K562 (cell line): Measurements from ENCODE around the gene SPATA32. TPM values are rescaled to one million over a fixed set of nuclear protein-coding genes. Genes with fewer than 3 reads are reported as not detected.

Experiments
- ATAC-seq: fragments of 200-7000 bp; cut with Tn5 transposase; 3 replicates; pipeline ENCODE4 v1.9.1; 2020; ENCODE audit warnings: moderate library complexity
- BruUV-seq: library from RNA; stranded (reverse); fragments of 400-500 nt; replicated peaks from 2 replicates; lab custom pipeline; 2021; lab: Mats Ljungman, UMichigan
- CTCF ChIA-PET: fragments of 300-600 bp; formaldehyde crosslinking; extraction: SDS; loops from one replicate; lab custom pipeline; 2021; ENCODE audit warnings: low intra/inter-chr PET ratio; lab: Yijun Ruan, JAX
- POLR2A ChIA-PET: fragments of 300-600, 350-650 bp; sonication (Branson Sonifier 250); formaldehyde crosslinking; extraction: SDS; loops from one replicate; lab custom pipeline; 2021; ENCODE audit warnings: antibody characterized with exemption, inconsistent platforms; lab: Yijun Ruan, JAX
- DNase-seq, 4 experiments: peaks; one replicate each; pipeline versions ENCODE4 v3.0.0 to v3.0.0-alpha.2; 2011 to 2018; ENCODE audit warnings: low spot score in 3 of 4, mixed read lengths in 3 of 4; ENCODE audit errors: extremely low read depth in 1 of 4
- FAIRE-seq: peaks from 2 replicates; lab custom pipeline; 2011; peaks lifted over from hg19 to GRCh38; lab: Jason Lieb, UNC
- H2AFZ ChIP-seq: 2 replicates; pipeline ENCODE4 v1.6.0; 2011; ENCODE audit warnings: low read depth, low read length, control low read depth, inconsistent platforms
- H3K27ac ChIP-seq: fragments of 200-600 bp; 3 replicates; pipeline ENCODE4 v1.8.0; 2011; ENCODE audit warnings: low read depth, mild to moderate bottlenecking, control low read depth, inconsistent platforms, low read length, moderate library complexity, mixed read lengths; ENCODE audit errors: extremely low read depth
- H3K27me3 ChIP-seq, 2 experiments: fragments of 300-600 bp in 1 of 2; 2 replicates in 1 of 2; 3 replicates in 1 of 2; pipeline versions ENCODE4 v1.6.0 to v1.8.0; 2011; ENCODE audit warnings: inconsistent platforms in 2 of 2, low read length in 2 of 2, mild to moderate bottlenecking in 1 of 2, mixed read lengths in 1 of 2, moderate library complexity in 1 of 2; ENCODE audit not compliant: control insufficient read depth in 2 of 2, insufficient read depth in 2 of 2
- H3K36me3 ChIP-seq: fragments of 300-600 bp; 3 replicates; pipeline ENCODE4 v1.8.0; 2011; ENCODE audit warnings: mild to moderate bottlenecking, low read length, inconsistent platforms; ENCODE audit not compliant: control insufficient read depth, insufficient read depth
- H3K4me1 ChIP-seq, 2 experiments: fragments of 200-600 bp in 1 of 2; replicated peaks in 1 of 2; 2 replicates in 1 of 2; 3 replicates in 1 of 2; pipeline versions ENCODE4 v1.5.1 to v1.8.0; 2011; ENCODE audit warnings: inconsistent platforms in 2 of 2, low read length in 2 of 2, mild to moderate bottlenecking in 1 of 2, mixed read lengths in 1 of 2, moderate library complexity in 1 of 2; ENCODE audit not compliant: control insufficient read depth in 2 of 2, insufficient read depth in 2 of 2
- H3K4me2 ChIP-seq: 2 replicates; pipeline ENCODE4 v1.6.1; 2011; ENCODE audit warnings: low read length, control low read depth, inconsistent platforms, mixed read lengths; ENCODE audit not compliant: insufficient read depth
- H3K4me3 ChIP-seq: fragments of 200-600 bp; sonication (generic), shearing (Covaris generic); 2 replicates; pipeline ENCODE4 v1.5.1; 2016; ENCODE audit warnings: control low read depth, inconsistent platforms
- H3K79me2 ChIP-seq: fragments of 200-600 bp; 3 replicates; pipeline ENCODE4 v1.8.0; 2011; ENCODE audit warnings: low read length, inconsistent platforms; ENCODE audit not compliant: control insufficient read depth, insufficient read depth
- H3K9ac ChIP-seq, 2 experiments: 2 replicates each; pipeline versions ENCODE4 v1.6.0 to v1.6.1; 2011; ENCODE audit warnings: low read depth in 2 of 2, low read length in 2 of 2, control low read depth in 1 of 2, inconsistent platforms in 1 of 2, mild to moderate bottlenecking in 1 of 2, mixed read lengths in 1 of 2; ENCODE audit not compliant: insufficient read depth in 1 of 2
- H3K9me1 ChIP-seq: one replicate; pipeline ENCODE4 v1.6.0; 2011; ENCODE audit warnings: inconsistent platforms, mild to moderate bottlenecking, low read length, moderate library complexity; ENCODE audit not compliant: control insufficient read depth, insufficient read depth
- H3K9me3 ChIP-seq: replicated peaks from 2 replicates; pipeline ENCODE4 v1.5.1; 2011; ENCODE audit warnings: low read depth, low read length, inconsistent platforms; ENCODE audit not compliant: control insufficient read depth, insufficient read depth
- H4K20me1 ChIP-seq: replicated peaks from 2 replicates; pipeline ENCODE4 v1.6.1; 2011; ENCODE audit warnings: low read length, inconsistent platforms, mixed read lengths; ENCODE audit not compliant: control insufficient read depth, insufficient read depth
- NCOA1 ChIP-seq: fragments of 450-650 bp; IDR thresholded peaks from 2 replicates; pipeline ENCODE4 v1.6.1; 2016; ENCODE audit warnings: low read depth
- NFIC ChIP-seq: fragments of 450-650 bp; IDR thresholded peaks from 2 replicates; pipeline ENCODE4 v1.6.1; 2017; ENCODE audit warnings: mild to moderate bottlenecking, inconsistent platforms
- ZNF282 ChIP-seq: sonication (generic); formaldehyde crosslinking; IDR thresholded peaks from 2 replicates; pipeline ENCODE4 v1.8.1; 2023; ENCODE audit warnings: missing genetic modification reagents
- WGBS: fragments of 100-300 bp; shearing (Covaris generic); methylation state at CpG from one replicate; pipeline ENCODE4 v1.1.6; 2016; ENCODE audit warnings: low coverage, mixed read lengths; ENCODE audit not compliant: insufficient coverage; ENCODE audit errors: missing lambda C conversion rate; 5-methylcytosine and 5-hydroxymethylcytosine counted together
- in situ Hi-C: fragments of 300-500 bp; cut with MboI; formaldehyde crosslinking; loops from 4 replicates; pipeline ENCODE4 v1.15.0; 2018; ENCODE audit warnings: inconsistent platforms, mixed read lengths
- intact Hi-C: fragments of 100-400 bp; cut with micrococcal nuclease; formaldehyde crosslinking; loops from 2 replicates; pipeline ENCODE4 v1.14.2; 2022
- polyA plus RNA-seq, 8 experiments: library from polyadenylated mRNA; depleted of rRNA in 4 of 8; stranded (reverse) in 5 of 8; unstranded in 3 of 8; fragments of >200 nt; fragmentation: Nextera tagmentation in 2 of 8; fragmentation: Illumina TruSeq in 1 of 8; extraction: Ambion mirVana in 2 of 8; extraction: Trizol in 1 of 8; gene quantifications; 2 replicates each; pipeline versions ENCODE4 v1.2.1 to v1.2.3, GENCODE V29; 2011 to 2014; ENCODE audit warnings: inconsistent platforms in 1 of 8, missing spikeins in 1 of 8
- total RNA-seq, 7 experiments: library from RNA; depleted of rRNA in 6 of 7; stranded (reverse); fragments of >200 nt in 6 of 7; fragmentation: Illumina TruSeq in 2 of 7; extraction: Trizol in 2 of 7; gene quantifications; 2 replicates each; pipeline versions ENCODE4 v1.2.1 to v1.2.3, GENCODE V29; 2011 to 2021; ENCODE audit warnings: low replicate concordance in 1 of 7
- TF ChIP-seq, protein P1 (sequence below): sonication (generic); formaldehyde crosslinking; IDR thresholded peaks from 2 replicates; pipeline ENCODE4 v1.8.0; 2022; ENCODE audit warnings: missing genetic modification reagents, mild to moderate bottlenecking, moderate library complexity, borderline replicate concordance

Gene SPATA32
- total and polyA plus RNA-seq, 9 of the 15 experiments (the other 6 are each of a cell fraction or from before 2014, with no cell fraction given): 0.03 to 0.06 TPM; not detected in 7

DNA sequence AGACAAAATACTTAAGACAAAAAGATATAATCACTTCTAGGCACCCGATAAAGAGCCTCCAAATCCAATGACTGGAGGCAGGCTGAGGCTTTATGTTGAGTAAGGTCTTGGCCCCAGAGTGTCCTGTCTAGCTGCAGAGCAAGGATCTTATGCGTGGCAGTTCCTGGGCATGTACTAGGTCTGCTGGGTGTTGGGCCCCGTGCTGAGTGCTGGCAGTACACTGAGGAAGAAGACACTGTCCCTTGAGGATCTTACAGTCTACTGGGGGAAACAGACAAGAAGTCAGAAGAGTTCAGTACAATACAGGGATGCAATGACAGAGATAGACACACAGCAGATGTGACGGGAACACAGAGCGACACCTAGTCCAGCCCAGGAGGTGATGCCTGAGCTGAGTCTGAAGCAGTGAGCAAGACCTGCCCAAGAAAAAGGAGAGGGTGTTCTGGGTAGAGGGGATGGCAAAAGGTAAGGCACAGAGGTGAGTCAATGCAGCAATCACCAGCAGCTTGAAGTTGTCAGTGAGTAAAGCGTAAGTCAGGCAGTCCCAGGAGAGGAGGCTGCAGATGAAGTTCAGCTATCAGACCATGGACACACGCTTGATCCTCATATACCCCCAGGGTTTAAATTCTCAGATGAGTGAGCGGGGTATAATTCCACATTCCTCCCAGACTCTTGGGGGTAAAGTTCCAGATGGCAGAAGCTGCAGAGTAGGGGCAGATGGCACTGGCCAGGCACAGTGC is 36.8 kb upstream of the SPATA32 start:
- POLR2A ChIA-PET: interaction anchor here (1.3 kb wide), 1 partner anchor 11 kb away, joined by 4 read pairs; no protein-coding TSS in a partner anchor
- FAIRE-seq (no peak), ATAC-seq (no peak), DNase-seq (no peak)
- TF ChIP-seq ZNF282 (CRISPR knock-in tag) (0 out of 2 replicates have a peak, but pooled peaks have one; percentile 44), NCOA1 (no peak)
- Histone ChIP-seq H3K4me3 (no peak overlapping the region), H2AFZ (no peak overlapping the region), H3K4me2 (no peak overlapping the region), H3K9me1 (peaks cover 5% of the 10 kb centered on the region), H3K27me3 (no peaks in the 10 kb centered on the region), H3K36me3 (peaks cover 14% of the 10 kb centered on the region), H3K9ac (no peak overlapping the region; a peak in 1 of 4 replicates), H3K27ac (no peak overlapping the region; the same call in 2 of the 3 replicates), H3K9me3 (no peaks in the 10 kb centered on the region), H3K4me1 (peaks cover 9 to 19% of the 10 kb centered on the region in 2 experiments), H3K79me2 (peaks cover 32% of the 10 kb centered on the region), H4K20me1 (peaks cover 25% of the 10 kb centered on the region)
- BruUV-seq: no TSS peak
- intact Hi-C loops: no loop called here
- CTCF ChIA-PET: no interaction called here
- in situ Hi-C loops: no loop called here
- WGBS: 84% methylated on average over 8 of the region's 8 CpGs

DNA sequence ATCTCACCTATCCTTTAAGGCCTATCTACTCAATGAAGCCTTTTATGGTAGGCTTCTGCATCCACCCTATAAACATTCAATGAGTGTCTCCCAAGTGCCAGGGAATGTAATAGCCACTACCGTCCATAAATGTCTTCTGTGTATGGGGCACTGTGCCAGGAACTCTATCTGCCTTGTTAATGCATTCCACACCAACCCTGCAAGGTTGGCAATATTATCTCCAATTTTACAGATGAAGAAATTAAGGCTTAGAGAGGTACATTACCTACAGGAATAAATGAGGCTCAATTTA is 34.9 kb upstream of the SPATA32 start:
- 67% methylated on average over 1 of the region's 1 CpG for WGBS
- no peak for ATAC-seq
- Histone ChIP-seq H3K9ac (peak overlapping the region in 1 of 2 experiments; percentile 65; a peak in 1 of 4 replicates), H3K79me2 (peaks cover 36% of the 10 kb centered on the region), H3K27ac (no peak overlapping the region), H3K27me3 (no peaks in the 10 kb centered on the region), H3K9me1 (peaks cover 5% of the 10 kb centered on the region), H3K4me3 (no peak overlapping the region), H3K36me3 (peaks cover 14% of the 10 kb centered on the region), H2AFZ (no peak overlapping the region), H4K20me1 (peaks cover 37% of the 10 kb centered on the region), H3K4me1 (peaks cover 15 to 24% of the 10 kb centered on the region in 2 experiments), H3K4me2 (no peak overlapping the region)
- in situ Hi-C loops: no loop called here
- no TSS peak for BruUV-seq
- no peak for DNase-seq
- TF ChIP-seq, protein P1, sequence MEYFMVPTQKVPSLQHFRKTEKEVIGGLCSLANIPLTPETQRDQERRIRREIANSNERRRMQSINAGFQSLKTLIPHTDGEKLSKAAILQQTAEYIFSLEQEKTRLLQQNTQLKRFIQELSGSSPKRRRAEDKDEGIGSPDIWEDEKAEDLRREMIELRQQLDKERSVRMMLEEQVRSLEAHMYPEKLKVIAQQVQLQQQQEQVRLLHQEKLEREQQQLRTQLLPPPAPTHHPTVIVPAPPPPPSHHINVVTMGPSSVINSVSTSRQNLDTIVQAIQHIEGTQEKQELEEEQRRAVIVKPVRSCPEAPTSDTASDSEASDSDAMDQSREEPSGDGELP (CRISPR knock-in tag): no peak
- peak; percentile 17; the same call in 1 of the 2 replicates for TF ChIP-seq NFIC
- TF ChIP-seq, all 486 proteins: peak for 1
- no peak for FAIRE-seq
- ChIA-PET POLR2A (interaction anchor here (1.2 kb wide), 1 partner anchor 9 kb away, joined by 3 read pairs; no protein-coding TSS in a partner anchor), CTCF (no interaction called here)
- intact Hi-C loops: no loop called here
- H3K9me3 ChIP-seq: no peaks in the 10 kb centered on the region
